ENCODE results near the gene PRH2. TPM values are rescaled to one million over a fixed set of nuclear protein-coding genes. Genes with fewer than 3 reads are reported as not detected.

PRH2 gene
- total and polyA plus RNA-seq, 2 of the 8 experiments (the other 6 are each of a cell fraction or from before 2014, with no cell fraction given): not detected

DNA sequence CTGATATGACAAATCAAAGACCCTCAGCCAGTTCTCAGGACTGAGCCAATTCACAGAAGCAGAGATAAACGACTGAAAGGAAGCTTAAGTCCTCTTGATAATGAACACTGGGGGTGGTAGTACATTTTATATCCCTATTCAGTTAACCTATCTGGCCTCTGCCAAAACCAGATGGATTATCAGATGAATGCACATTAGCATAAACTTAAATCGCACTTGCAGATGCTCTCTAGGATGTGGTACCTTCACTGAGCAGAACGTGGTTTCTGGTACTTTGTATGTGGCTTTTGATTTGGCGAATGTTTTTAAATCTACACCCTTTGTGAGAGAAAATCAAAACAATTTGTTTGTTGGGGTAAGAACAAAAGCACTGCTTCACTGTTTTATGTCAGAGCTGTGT lies 31.2 kb downstream of the PRH2 start (continued):
- TF ChIP-seq, protein P1, sequence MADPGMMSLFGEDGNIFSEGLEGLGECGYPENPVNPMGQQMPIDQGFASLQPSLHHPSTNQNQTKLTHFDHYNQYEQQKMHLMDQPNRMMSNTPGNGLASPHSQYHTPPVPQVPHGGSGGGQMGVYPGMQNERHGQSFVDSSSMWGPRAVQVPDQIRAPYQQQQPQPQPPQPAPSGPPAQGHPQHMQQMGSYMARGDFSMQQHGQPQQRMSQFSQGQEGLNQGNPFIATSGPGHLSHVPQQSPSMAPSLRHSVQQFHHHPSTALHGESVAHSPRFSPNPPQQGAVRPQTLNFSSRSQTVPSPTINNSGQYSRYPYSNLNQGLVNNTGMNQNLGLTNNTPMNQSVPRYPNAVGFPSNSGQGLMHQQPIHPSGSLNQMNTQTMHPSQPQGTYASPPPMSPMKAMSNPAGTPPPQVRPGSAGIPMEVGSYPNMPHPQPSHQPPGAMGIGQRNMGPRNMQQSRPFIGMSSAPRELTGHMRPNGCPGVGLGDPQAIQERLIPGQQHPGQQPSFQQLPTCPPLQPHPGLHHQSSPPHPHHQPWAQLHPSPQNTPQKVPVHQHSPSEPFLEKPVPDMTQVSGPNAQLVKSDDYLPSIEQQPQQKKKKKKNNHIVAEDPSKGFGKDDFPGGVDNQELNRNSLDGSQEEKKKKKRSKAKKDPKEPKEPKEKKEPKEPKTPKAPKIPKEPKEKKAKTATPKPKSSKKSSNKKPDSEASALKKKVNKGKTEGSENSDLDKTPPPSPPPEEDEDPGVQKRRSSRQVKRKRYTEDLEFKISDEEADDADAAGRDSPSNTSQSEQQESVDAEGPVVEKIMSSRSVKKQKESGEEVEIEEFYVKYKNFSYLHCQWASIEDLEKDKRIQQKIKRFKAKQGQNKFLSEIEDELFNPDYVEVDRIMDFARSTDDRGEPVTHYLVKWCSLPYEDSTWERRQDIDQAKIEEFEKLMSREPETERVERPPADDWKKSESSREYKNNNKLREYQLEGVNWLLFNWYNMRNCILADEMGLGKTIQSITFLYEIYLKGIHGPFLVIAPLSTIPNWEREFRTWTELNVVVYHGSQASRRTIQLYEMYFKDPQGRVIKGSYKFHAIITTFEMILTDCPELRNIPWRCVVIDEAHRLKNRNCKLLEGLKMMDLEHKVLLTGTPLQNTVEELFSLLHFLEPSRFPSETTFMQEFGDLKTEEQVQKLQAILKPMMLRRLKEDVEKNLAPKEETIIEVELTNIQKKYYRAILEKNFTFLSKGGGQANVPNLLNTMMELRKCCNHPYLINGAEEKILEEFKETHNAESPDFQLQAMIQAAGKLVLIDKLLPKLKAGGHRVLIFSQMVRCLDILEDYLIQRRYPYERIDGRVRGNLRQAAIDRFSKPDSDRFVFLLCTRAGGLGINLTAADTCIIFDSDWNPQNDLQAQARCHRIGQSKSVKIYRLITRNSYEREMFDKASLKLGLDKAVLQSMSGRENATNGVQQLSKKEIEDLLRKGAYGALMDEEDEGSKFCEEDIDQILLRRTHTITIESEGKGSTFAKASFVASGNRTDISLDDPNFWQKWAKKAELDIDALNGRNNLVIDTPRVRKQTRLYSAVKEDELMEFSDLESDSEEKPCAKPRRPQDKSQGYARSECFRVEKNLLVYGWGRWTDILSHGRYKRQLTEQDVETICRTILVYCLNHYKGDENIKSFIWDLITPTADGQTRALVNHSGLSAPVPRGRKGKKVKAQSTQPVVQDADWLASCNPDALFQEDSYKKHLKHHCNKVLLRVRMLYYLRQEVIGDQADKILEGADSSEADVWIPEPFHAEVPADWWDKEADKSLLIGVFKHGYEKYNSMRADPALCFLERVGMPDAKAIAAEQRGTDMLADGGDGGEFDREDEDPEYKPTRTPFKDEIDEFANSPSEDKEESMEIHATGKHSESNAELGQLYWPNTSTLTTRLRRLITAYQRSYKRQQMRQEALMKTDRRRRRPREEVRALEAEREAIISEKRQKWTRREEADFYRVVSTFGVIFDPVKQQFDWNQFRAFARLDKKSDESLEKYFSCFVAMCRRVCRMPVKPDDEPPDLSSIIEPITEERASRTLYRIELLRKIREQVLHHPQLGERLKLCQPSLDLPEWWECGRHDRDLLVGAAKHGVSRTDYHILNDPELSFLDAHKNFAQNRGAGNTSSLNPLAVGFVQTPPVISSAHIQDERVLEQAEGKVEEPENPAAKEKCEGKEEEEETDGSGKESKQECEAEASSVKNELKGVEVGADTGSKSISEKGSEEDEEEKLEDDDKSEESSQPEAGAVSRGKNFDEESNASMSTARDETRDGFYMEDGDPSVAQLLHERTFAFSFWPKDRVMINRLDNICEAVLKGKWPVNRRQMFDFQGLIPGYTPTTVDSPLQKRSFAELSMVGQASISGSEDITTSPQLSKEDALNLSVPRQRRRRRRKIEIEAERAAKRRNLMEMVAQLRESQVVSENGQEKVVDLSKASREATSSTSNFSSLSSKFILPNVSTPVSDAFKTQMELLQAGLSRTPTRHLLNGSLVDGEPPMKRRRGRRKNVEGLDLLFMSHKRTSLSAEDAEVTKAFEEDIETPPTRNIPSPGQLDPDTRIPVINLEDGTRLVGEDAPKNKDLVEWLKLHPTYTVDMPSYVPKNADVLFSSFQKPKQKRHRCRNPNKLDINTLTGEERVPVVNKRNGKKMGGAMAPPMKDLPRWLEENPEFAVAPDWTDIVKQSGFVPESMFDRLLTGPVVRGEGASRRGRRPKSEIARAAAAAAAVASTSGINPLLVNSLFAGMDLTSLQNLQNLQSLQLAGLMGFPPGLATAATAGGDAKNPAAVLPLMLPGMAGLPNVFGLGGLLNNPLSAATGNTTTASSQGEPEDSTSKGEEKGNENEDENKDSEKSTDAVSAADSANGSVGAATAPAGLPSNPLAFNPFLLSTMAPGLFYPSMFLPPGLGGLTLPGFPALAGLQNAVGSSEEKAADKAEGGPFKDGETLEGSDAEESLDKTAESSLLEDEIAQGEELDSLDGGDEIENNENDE (IDR thresholded peaks at IDR 0.05; ENCODE audit: insufficient replicate concordance, low read length): no peak
- TF ChIP-seq CHD2 (IDR thresholded peaks at IDR 0.05; ENCODE audit: low read length) (no peak), EZH2 (IDR thresholded peaks at IDR 0.05; ENCODE audit: low read depth, low read length, severe bottlenecking) (no peak), CBX5 (IDR thresholded peaks at IDR 0.05; ENCODE audit: low read depth, low read length) (no peak), HDAC6 (IDR thresholded peaks at IDR 0.05; ENCODE audit: low read depth, low read length) (no peak)
- TF ChIP-seq, protein P2, sequence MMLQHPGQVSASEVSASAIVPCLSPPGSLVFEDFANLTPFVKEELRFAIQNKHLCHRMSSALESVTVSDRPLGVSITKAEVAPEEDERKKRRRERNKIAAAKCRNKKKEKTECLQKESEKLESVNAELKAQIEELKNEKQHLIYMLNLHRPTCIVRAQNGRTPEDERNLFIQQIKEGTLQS (IDR thresholded peaks at IDR 0.05; ENCODE audit: insufficient read depth, low read depth, low read length): no peak
- TF ChIP-seq, protein P3, sequence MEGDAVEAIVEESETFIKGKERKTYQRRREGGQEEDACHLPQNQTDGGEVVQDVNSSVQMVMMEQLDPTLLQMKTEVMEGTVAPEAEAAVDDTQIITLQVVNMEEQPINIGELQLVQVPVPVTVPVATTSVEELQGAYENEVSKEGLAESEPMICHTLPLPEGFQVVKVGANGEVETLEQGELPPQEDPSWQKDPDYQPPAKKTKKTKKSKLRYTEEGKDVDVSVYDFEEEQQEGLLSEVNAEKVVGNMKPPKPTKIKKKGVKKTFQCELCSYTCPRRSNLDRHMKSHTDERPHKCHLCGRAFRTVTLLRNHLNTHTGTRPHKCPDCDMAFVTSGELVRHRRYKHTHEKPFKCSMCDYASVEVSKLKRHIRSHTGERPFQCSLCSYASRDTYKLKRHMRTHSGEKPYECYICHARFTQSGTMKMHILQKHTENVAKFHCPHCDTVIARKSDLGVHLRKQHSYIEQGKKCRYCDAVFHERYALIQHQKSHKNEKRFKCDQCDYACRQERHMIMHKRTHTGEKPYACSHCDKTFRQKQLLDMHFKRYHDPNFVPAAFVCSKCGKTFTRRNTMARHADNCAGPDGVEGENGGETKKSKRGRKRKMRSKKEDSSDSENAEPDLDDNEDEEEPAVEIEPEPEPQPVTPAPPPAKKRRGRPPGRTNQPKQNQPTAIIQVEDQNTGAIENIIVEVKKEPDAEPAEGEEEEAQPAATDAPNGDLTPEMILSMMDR (IDR thresholded peaks at IDR 0.05; ENCODE audit: control extremely low read depth in 1 of 3, insufficient read depth in 1 of 3, low read depth in 1 of 3, low read length in 3 of 3): no peak
